ENCODE data around the gene ZBTB9.

The ZBTB9 gene

DNA sequence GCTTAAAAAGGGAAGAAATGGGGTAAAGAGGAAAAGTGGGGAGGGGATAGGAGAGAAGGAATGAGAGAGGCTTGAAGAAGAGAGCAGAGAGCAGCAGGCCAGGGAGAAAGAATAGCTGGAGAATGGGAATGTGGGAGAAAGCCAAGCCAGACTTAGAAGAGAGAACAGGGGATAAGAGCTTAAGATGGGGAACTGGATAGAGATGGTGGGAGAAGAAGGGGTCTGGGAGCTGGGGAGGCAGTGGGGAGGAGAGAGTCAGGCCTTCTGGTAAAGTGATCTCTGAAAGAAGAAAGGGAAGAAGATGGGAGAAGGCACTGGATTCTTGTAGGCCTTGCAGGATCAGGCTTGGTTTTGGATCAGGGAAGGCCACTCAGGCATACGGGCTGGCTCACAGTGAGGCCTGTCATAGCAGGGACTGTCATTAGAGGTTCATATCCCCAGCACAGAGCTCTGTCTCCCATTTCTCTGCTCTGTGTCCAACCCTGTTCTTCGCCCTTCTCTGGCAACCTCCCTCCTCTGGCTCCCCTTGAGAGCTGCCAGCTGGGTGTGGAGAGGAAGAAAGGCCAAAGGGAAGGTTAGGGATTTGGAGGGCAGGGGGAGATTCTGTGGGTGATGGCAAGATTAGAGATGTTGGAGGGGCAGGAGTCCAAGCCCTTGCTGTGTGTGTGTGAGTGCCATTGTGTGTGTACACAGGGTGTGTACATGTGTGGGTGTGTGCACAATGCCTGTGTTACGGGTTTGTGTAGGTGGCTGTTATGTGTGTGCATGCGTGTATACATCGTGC lies 25.2 kb upstream of the ZBTB9 start:
- DNase-seq (ENCODE audit: low read depth in 1 of 2, low spot score in 1 of 2): no peak
- Histone ChIP-seq H3K4me3 (replicated peaks; ENCODE audit: insufficient read depth, low read length) (no peak overlapping the region), H3K27me3 (ENCODE audit: insufficient read depth, poor library complexity, severe bottlenecking) (no peaks in the 10 kb centered on the region), H3K27ac (replicated peaks) (no peak overlapping the region)
- no peak for TF ChIP-seq POLR2AphosphoS5 (IDR thresholded peaks at IDR 0.05; ENCODE audit: low read depth)
- TF ChIP-seq, protein P1, sequence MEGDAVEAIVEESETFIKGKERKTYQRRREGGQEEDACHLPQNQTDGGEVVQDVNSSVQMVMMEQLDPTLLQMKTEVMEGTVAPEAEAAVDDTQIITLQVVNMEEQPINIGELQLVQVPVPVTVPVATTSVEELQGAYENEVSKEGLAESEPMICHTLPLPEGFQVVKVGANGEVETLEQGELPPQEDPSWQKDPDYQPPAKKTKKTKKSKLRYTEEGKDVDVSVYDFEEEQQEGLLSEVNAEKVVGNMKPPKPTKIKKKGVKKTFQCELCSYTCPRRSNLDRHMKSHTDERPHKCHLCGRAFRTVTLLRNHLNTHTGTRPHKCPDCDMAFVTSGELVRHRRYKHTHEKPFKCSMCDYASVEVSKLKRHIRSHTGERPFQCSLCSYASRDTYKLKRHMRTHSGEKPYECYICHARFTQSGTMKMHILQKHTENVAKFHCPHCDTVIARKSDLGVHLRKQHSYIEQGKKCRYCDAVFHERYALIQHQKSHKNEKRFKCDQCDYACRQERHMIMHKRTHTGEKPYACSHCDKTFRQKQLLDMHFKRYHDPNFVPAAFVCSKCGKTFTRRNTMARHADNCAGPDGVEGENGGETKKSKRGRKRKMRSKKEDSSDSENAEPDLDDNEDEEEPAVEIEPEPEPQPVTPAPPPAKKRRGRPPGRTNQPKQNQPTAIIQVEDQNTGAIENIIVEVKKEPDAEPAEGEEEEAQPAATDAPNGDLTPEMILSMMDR (IDR thresholded peaks at IDR 0.05; ENCODE audit: insufficient read depth, low read length): no peak
- TF ChIP-seq GABPA (IDR thresholded peaks at IDR 0.05; ENCODE audit: low read depth): no peak
- no peak for TF ChIP-seq REST (IDR thresholded peaks at IDR 0.05; ENCODE audit: insufficient replicate concordance, low read depth)
- no peak for TF ChIP-seq SPI1 (IDR thresholded peaks at IDR 0.05; ENCODE audit: borderline replicate concordance, low read depth)

DNA sequence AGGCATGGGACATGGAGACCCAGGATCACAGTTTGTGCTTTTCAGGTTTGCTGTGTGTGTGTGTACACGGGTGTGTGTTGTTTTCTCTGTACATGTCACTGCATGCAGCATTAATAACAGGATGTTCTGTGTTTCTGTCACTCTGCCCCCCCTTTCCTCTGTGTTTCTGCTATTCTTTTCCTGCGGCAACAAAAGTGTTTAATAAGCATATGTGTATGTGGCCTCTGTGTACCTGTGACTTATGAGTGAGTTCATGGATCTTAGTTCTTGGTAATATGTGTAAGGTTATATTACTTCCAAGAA lies 24.7 kb upstream of the ZBTB9 start:
- Histone ChIP-seq H3K27me3 (ENCODE audit: insufficient read depth, poor library complexity, severe bottlenecking) (no peaks in the 10 kb centered on the region), H3K27ac (replicated peaks) (no peak overlapping the region), H3K4me3 (replicated peaks; ENCODE audit: insufficient read depth, low read length) (no peak overlapping the region)
- no peak for TF ChIP-seq POLR2AphosphoS5 (IDR thresholded peaks at IDR 0.05; ENCODE audit: low read depth)
- TF ChIP-seq SPI1 (IDR thresholded peaks at IDR 0.05; ENCODE audit: borderline replicate concordance, low read depth): no peak
- no peak for TF ChIP-seq REST (IDR thresholded peaks at IDR 0.05; ENCODE audit: insufficient replicate concordance, low read depth)
- DNase-seq (ENCODE audit: low read depth in 1 of 2, low spot score in 1 of 2): no peak

DNA sequence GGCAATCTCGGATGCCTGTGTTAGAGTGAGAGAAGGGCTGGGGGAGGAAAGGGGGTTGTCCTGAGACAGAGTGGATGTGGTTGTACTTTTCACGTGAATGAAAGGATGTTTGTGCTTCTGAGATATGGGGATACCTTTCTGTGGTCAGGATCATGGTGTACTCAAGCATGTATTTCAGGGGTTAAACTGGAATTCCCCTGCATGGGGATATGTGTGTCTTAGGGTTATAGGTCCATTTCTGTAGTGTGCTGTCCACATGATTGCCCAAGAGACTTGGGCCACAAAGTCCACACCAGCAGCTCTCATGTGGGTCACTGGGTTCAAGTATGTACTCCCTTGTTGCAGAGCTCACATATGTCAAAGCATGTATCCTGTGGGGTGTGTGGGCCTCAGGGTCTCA lies 24.0 kb upstream of the ZBTB9 start:
- Histone ChIP-seq H3K27me3 (ENCODE audit: insufficient read depth, poor library complexity, severe bottlenecking) (no peaks in the 10 kb centered on the region), H3K4me3 (replicated peaks; ENCODE audit: insufficient read depth, low read length) (no peak overlapping the region), H3K27ac (replicated peaks) (no peak overlapping the region)
- TF ChIP-seq, protein P1 (IDR thresholded peaks at IDR 0.05; ENCODE audit: insufficient read depth, low read length): no peak
- no peak for TF ChIP-seq REST (IDR thresholded peaks at IDR 0.05; ENCODE audit: insufficient replicate concordance, low read depth)
- DNase-seq (ENCODE audit: low read depth in 1 of 2, low spot score in 1 of 2): no peak
